HEK293 (cell line): ENCODE measurements around the gene SLC5A10.
"Not testable (repeated sequence)": the region's sequence is repeated elsewhere in the genome, so short reads cannot be mapped to it uniquely, and the experiment has no call there.

Experiments used
- CTCF ChIA-PET: fragments of 350-600 bp; formaldehyde crosslinking; extraction: SDS; loops from one replicate; lab custom pipeline; 2021; ENCODE audit warnings: antibody characterized with exemption; lab: Yijun Ruan, JAX
- POLR2A ChIA-PET: fragments of 300-600 bp; formaldehyde crosslinking; extraction: SDS; loops from one replicate; lab custom pipeline; 2020; ENCODE audit warnings: antibody characterized with exemption, inconsistent platforms; lab: Yijun Ruan, JAX
- H3K27ac ChIP-seq: fragments of 200-500 bp; sonication (Bioruptor generic); 2 replicates; pipeline ENCODE4 v1.5.1; 2014; ENCODE audit warnings: low read depth, low read length, control low read depth, inconsistent platforms; ENCODE audit errors: extremely low read depth
- H3K36me3 ChIP-seq, 2 experiments: fragments of 200-500 bp in 1 of 2; sonication (Bioruptor generic) in 1 of 2; 1 replicate in 1 of 2; 2 replicates in 1 of 2; pipeline ENCODE4 v1.5.1; 2014 to 2017; ENCODE audit warnings: inconsistent platforms in 2 of 2, low read length in 2 of 2; ENCODE audit not compliant: control insufficient read depth in 2 of 2, insufficient read depth in 1 of 2
- H3K4me1 ChIP-seq: fragments of 200-500 bp; sonication (Bioruptor generic); 2 replicates; pipeline ENCODE4 v1.5.1; 2014; ENCODE audit warnings: mild to moderate bottlenecking, low read length, inconsistent platforms; ENCODE audit not compliant: control insufficient read depth, insufficient read depth
- H3K4me3 ChIP-seq: 2 replicates; pipeline ENCODE4 v1.5.1; 2011; ENCODE audit warnings: low read depth, mild to moderate bottlenecking, control low read depth, low read length, moderate library complexity
- H3K9me3 ChIP-seq: fragments of 200-500 bp; sonication (Bioruptor generic); 2 replicates; pipeline ENCODE4 v1.5.1; 2014; ENCODE audit warnings: low read depth, low read length, inconsistent platforms; ENCODE audit not compliant: control insufficient read depth, insufficient read depth

The SLC5A10 gene

GRCh38 chr17:19036186-19036585, 84.2 kb downstream of the SLC5A10 start:
- POLR2A ChIA-PET, H3K4me3 ChIP-seq, CTCF ChIA-PET, H3K36me3 ChIP-seq, H3K9me3 ChIP-seq, H3K4me1 ChIP-seq, H3K27ac ChIP-seq: not testable (repeated sequence)

- H3K9me3 ChIP-seq, POLR2A ChIA-PET, H3K36me3 ChIP-seq, H3K4me1 ChIP-seq, H3K4me3 ChIP-seq, CTCF ChIA-PET, H3K27ac ChIP-seq: not testable (repeated sequence)
Observed at GRCh38 chr17:19037547-19037946, 85.6 kb downstream of the SLC5A10 start.

GRCh38 chr17:19038007-19038406, 86.0 kb downstream of the SLC5A10 start:
- H3K36me3 ChIP-seq, H3K4me1 ChIP-seq, POLR2A ChIA-PET, H3K27ac ChIP-seq, H3K9me3 ChIP-seq, CTCF ChIA-PET, H3K4me3 ChIP-seq: not testable (repeated sequence)

- H3K4me1 ChIP-seq, H3K27ac ChIP-seq, H3K36me3 ChIP-seq, H3K4me3 ChIP-seq, POLR2A ChIA-PET, H3K9me3 ChIP-seq, CTCF ChIA-PET: not testable (repeated sequence)
Observed at GRCh38 chr17:19038730-19039129, 86.8 kb downstream of the SLC5A10 start.

- POLR2A ChIA-PET, CTCF ChIA-PET, H3K27ac ChIP-seq: not testable (repeated sequence)
Observed at GRCh38 chr17:19040350-19040749, 88.4 kb downstream of the SLC5A10 start.

GRCh38 chr17:19041871-19042270, 89.9 kb downstream of the SLC5A10 start:
- H3K9me3 ChIP-seq, H3K27ac ChIP-seq, H3K4me3 ChIP-seq, H3K36me3 ChIP-seq, CTCF ChIA-PET, POLR2A ChIA-PET, H3K4me1 ChIP-seq: not testable (repeated sequence)

More at GRCh38 chr17:19040350-19040749, 88.4 kb downstream of the SLC5A10 start:
- not testable (repeated sequence) for H3K36me3 ChIP-seq, H3K4me3 ChIP-seq, H3K9me3 ChIP-seq, H3K4me1 ChIP-seq

GRCh38 chr17:19042369-19042768, 90.4 kb downstream of the SLC5A10 start:
- POLR2A ChIA-PET, H3K4me1 ChIP-seq, H3K36me3 ChIP-seq, H3K9me3 ChIP-seq, H3K4me3 ChIP-seq, CTCF ChIA-PET, H3K27ac ChIP-seq: not testable (repeated sequence)

GRCh38 chr17:19043032-19043431, 91.1 kb downstream of the SLC5A10 start:
- CTCF ChIA-PET, H3K36me3 ChIP-seq, POLR2A ChIA-PET, H3K9me3 ChIP-seq, H3K27ac ChIP-seq, H3K4me1 ChIP-seq, H3K4me3 ChIP-seq: not testable (repeated sequence)

GRCh38 chr17:19044643-19045042, 92.7 kb downstream of the SLC5A10 start:
- H3K4me3 ChIP-seq: not testable (repeated sequence)

GRCh38 chr17:19046782-19047375, 94.9 kb downstream of the SLC5A10 start, which contains the start of gene GRAP:
GRAP (minus strand) TSS chr17:19046957; CDS start chr17:19046926, 31 bp downstream.
- H3K4me1 ChIP-seq, H3K4me3 ChIP-seq, H3K9me3 ChIP-seq, CTCF ChIA-PET, POLR2A ChIA-PET, H3K27ac ChIP-seq, H3K36me3 ChIP-seq: not testable (repeated sequence)

More at GRCh38 chr17:19044643-19045042, 92.7 kb downstream of the SLC5A10 start:
- H3K27ac ChIP-seq, POLR2A ChIA-PET, H3K36me3 ChIP-seq, H3K4me1 ChIP-seq, CTCF ChIA-PET, H3K9me3 ChIP-seq: not testable (repeated sequence)

- H3K4me1 ChIP-seq, H3K9me3 ChIP-seq, CTCF ChIA-PET, H3K36me3 ChIP-seq, H3K27ac ChIP-seq, POLR2A ChIA-PET, H3K4me3 ChIP-seq: not testable (repeated sequence)
Observed at GRCh38 chr17:19047510-19047909, 95.5 kb downstream of the SLC5A10 start.
